Right lobe of liver (tissue), 4 donors: ENCODE measurements around the gene CENPB.

ENCODE experiments used
- POLR2A ChIP-seq: fragments of 450-650 bp; IDR thresholded peaks from one replicate; pipeline ENCODE4 v1.6.1; 2017; ENCODE audit warnings: antibody characterized with exemption, mild to moderate bottlenecking
- TF ChIP-seq, protein P1 (sequence below), 4 donors: fragments of 200-600 bp in 3 of 4; fragments of 450-650 bp in 1 of 4; IDR thresholded peaks; one replicate each; pipeline versions ENCODE4 v1.5.1 to v1.8.0; 2016 to 2022; ENCODE audit warnings: antibody characterized with exemption in 4 of 4, mild to moderate bottlenecking in 2 of 4
- donor health status: DM: no; HTN: no; CAD: no.
- donor health status: DM: no; HTN: no; CAD: no.
- donor health status: DM: no; HTN: yes; CAD: no.

DNA sequence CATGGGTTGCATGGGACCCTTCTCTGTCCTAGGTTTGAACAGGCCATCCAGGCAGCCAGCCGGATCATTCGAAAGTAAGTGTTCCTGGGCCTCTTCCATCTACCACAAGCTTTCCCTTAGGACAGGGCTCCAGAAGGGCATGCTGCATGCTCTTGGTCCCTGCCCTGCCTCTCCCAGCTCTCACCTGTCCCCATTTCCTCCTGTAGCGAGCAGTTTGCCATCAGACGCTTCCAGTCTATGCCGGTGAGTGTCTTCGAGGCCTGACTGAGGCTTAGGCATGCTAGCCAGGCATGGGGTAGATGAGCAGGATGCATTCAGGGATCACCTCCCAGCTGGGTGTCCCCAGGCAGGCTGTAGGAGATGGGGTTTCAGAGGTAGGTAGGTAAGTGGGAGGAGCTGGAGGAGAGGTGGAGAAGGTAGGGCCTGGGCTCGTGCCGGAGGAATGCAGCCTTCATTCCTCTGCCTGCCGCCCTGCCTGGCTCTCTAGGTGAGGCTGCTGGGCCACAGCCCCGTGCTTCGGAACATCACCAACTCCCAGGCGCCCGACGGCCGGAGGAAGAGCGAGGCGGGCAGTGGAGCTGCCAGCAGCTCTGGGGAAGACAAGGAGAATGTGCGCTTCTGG lies 13.8 kb upstream of the CENPB start:
- TF ChIP-seq, protein P1, sequence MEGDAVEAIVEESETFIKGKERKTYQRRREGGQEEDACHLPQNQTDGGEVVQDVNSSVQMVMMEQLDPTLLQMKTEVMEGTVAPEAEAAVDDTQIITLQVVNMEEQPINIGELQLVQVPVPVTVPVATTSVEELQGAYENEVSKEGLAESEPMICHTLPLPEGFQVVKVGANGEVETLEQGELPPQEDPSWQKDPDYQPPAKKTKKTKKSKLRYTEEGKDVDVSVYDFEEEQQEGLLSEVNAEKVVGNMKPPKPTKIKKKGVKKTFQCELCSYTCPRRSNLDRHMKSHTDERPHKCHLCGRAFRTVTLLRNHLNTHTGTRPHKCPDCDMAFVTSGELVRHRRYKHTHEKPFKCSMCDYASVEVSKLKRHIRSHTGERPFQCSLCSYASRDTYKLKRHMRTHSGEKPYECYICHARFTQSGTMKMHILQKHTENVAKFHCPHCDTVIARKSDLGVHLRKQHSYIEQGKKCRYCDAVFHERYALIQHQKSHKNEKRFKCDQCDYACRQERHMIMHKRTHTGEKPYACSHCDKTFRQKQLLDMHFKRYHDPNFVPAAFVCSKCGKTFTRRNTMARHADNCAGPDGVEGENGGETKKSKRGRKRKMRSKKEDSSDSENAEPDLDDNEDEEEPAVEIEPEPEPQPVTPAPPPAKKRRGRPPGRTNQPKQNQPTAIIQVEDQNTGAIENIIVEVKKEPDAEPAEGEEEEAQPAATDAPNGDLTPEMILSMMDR (IDR thresholded peaks at IDR 0.05), result no peak
- no peak for TF ChIP-seq POLR2A
